Nephron (organoid): ENCODE data around the gene SMAD5.

ENCODE experiments used
- H3K27ac Mint-ChIP-seq, 3 experiments: 2 replicates each; pipeline ENCODE4 v1.8.0; 2020; ENCODE audit warnings: mixed read lengths in 3 of 3, mild to moderate bottlenecking in 2 of 3, moderate library complexity in 1 of 3
- H3K27me3 Mint-ChIP-seq: 2 replicates; pipeline ENCODE4 v1.8.0; 2021; ENCODE audit warnings: low read depth, mild to moderate bottlenecking, moderate library complexity, mixed read lengths
- H3K36me3 Mint-ChIP-seq: 2 replicates; pipeline ENCODE4 v1.8.0; 2020; ENCODE audit warnings: low read depth, mixed read lengths
- H3K4me1 Mint-ChIP-seq: 2 replicates; pipeline ENCODE4 v1.8.0; 2020; ENCODE audit warnings: mixed read lengths
- H3K4me3 Mint-ChIP-seq, 3 experiments: 2 replicates each; pipeline ENCODE4 v1.8.0; 2020; ENCODE audit warnings: mild to moderate bottlenecking in 3 of 3, mixed read lengths in 3 of 3, moderate library complexity in 2 of 3
- H3K9me3 Mint-ChIP-seq: 2 replicates; pipeline ENCODE4 v1.8.0; 2020; ENCODE audit warnings: mixed read lengths
- TF ChIP-seq, protein P1 (sequence below), 3 experiments: fragments of 200-600 bp; sonication (generic); IDR thresholded peaks; one replicate each; pipeline ENCODE4 v1.5.0; 2021; ENCODE audit warnings: antibody characterized with exemption in 3 of 3; ENCODE audit not compliant: unreplicated experiment in 3 of 3

The SMAD5 gene

DNA sequence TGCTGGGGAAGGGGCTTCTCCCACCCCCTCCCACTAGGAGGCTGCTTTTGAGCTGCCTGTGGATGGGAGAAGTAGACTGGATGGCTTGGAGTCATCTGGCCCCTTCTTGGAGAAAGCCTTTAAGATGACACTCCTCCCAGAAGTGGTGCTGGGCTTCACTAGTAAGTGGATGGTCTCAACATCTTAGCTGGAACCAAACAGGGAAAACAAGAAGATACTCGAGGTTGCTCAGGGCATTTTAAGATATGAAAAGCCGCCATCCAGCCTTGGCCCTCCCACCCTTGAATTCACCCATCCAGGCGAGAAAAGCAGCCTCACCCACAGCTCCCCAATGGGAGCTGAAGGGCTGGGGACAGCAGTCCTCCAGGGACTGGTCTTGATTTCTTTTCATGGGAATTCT lies 68.1 kb downstream of the SMAD5 start:
- TF ChIP-seq, protein P1, sequence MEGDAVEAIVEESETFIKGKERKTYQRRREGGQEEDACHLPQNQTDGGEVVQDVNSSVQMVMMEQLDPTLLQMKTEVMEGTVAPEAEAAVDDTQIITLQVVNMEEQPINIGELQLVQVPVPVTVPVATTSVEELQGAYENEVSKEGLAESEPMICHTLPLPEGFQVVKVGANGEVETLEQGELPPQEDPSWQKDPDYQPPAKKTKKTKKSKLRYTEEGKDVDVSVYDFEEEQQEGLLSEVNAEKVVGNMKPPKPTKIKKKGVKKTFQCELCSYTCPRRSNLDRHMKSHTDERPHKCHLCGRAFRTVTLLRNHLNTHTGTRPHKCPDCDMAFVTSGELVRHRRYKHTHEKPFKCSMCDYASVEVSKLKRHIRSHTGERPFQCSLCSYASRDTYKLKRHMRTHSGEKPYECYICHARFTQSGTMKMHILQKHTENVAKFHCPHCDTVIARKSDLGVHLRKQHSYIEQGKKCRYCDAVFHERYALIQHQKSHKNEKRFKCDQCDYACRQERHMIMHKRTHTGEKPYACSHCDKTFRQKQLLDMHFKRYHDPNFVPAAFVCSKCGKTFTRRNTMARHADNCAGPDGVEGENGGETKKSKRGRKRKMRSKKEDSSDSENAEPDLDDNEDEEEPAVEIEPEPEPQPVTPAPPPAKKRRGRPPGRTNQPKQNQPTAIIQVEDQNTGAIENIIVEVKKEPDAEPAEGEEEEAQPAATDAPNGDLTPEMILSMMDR (IDR thresholded peaks at IDR 0.05; ENCODE audit: unreplicated experiment in 3 of 3), result no peak
- Mint-ChIP-seq H3K4me1 (peaks cover 12% of the 10 kb centered on the region), H3K36me3 (no peaks in the 10 kb centered on the region)

DNA sequence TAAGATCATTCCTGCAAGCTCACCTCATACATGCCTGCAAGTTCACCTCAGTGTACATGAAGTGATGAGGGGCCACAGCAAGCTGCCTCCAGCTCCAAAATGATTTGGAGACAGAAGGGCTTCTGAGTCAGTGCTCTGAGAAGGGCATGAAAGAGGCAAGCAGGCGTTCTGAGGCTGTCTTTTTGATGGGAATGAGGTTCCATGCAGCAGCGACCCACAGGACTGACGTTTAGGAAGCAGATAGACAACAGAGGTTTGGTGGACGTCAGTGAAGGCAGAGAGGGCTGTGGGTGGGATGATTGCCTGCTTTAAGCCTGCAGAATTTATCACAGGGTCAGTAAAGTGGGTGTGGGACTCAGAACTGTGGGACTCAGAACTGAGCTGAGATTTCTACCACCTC lies 69.2 kb downstream of the SMAD5 start:
- Mint-ChIP-seq H3K9me3 (no peaks in the 10 kb centered on the region), H3K36me3 (no peaks in the 10 kb centered on the region), H3K27ac (peak overlapping the region in 2 of 3 experiments; percentile 30 to 48), H3K4me3 (no peak overlapping the region), H3K27me3 (peaks cover 19% of the 10 kb centered on the region), H3K4me1 (peaks cover 5% of the 10 kb centered on the region)
- TF ChIP-seq, protein P1 (IDR thresholded peaks at IDR 0.05; ENCODE audit: unreplicated experiment in 3 of 3), result no peak

More for the DNA sequence above, 68.1 kb downstream of the SMAD5 start:
- no peak overlapping the region for H3K27ac Mint-ChIP-seq
- H3K9me3 Mint-ChIP-seq, result no peaks in the 10 kb centered on the region
- no peak overlapping the region for H3K4me3 Mint-ChIP-seq
- H3K27me3 Mint-ChIP-seq, result peaks cover 24% of the 10 kb centered on the region

DNA sequence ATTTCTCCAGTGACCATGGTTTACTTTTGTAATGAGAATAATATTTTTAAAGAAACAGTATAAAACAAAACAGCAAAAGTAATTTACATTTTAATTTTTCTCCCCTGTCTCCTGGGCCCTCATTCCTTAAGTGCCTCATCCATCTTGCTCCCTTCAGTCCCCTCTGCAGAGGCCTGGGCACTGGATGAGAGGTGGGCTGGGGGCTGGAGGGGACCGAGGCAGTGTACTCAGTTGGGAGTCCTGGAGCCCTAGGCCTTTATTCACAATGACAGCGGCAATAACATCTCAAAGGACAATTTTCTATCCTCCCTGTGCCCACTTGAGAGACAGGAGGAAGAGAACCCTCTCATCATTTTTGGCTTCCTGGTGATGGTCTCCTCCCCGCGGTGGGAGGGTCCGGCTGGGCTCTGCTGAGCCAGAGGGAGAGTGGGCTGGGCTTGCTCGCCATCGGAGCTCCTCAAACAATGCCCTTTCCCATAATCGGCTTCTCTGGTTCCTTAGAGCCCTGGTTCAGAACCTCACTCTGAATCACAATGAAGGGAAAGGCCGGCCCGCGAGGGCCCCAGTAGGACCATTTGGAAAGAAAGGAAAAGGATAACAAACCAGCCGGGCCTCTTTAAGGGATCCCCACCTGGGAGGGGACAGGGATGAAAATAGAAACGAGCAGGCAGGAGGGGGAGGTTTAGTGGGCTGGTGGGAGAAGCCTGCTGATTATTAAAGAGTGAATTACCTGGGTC lies 70.0 kb downstream of the SMAD5 start:
- Mint-ChIP-seq H3K27me3 (peaks cover 19% of the 10 kb centered on the region), H3K9me3 (no peaks in the 10 kb centered on the region), H3K36me3 (no peaks in the 10 kb centered on the region), H3K4me1 (peaks cover 5% of the 10 kb centered on the region), H3K27ac (peak overlapping the region; percentile 44 to 69 (median 55)), H3K4me3 (peak overlapping the region; percentile 75 to 78 (median 76))
- TF ChIP-seq, protein P1 (IDR thresholded peaks at IDR 0.05; ENCODE audit: unreplicated experiment in 3 of 3), result no peak

GRCh38 chr5:136203303-136203922 lies 70.8 kb downstream of the SMAD5 start:
- TF ChIP-seq, protein P1 (IDR thresholded peaks at IDR 0.05; ENCODE audit: unreplicated experiment in 3 of 3), result no peak

DNA sequence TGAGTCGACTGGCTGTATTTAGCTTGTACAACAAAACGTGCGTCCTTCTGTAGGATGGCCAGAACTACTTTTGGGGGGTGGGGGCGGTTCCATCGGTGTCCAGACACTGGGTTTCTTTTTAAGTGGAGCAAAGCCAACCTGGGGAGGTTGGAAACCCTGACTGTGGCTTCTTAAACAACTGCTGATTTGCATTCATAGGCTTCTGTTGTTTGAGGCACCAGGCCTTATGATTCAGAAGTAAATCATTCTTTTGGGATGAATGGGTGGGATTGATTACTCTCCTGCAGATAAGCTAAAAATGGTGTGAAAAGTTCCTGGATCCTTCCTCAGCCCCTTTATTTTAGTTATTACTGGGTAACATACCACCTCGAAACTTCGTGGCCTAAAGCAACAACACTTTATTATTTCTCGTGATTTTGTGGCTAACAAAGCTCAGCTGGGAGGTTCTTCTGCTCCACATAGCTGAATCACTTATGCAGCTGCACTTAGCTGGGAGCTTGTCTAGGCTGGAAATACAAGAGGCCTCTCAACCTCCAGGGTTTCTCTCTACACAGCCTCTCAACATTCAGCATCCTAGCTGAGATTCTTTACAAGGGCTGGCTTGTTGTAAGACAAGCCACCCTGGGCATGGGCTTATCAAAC lies 72.5 kb downstream of the SMAD5 start:
- no peak overlapping the region for H3K4me3 Mint-ChIP-seq
- H3K9me3 Mint-ChIP-seq, result no peaks in the 10 kb centered on the region
- H3K36me3 Mint-ChIP-seq, result no peaks in the 10 kb centered on the region
- peaks cover 12% of the 10 kb centered on the region for H3K27me3 Mint-ChIP-seq
- H3K27ac Mint-ChIP-seq, result no peak overlapping the region
- TF ChIP-seq, protein P1 (IDR thresholded peaks at IDR 0.05; ENCODE audit: unreplicated experiment in 3 of 3), result no peak
- peaks cover 5% of the 10 kb centered on the region for H3K4me1 Mint-ChIP-seq

More at GRCh38 chr5:136203303-136203922, 70.8 kb downstream of the SMAD5 start:
- H3K4me3 Mint-ChIP-seq, result peak overlapping the region in 2 of 3 experiments; percentile 75 to 78
- H3K36me3 Mint-ChIP-seq, result no peaks in the 10 kb centered on the region
- H3K27me3 Mint-ChIP-seq, result peaks cover 19% of the 10 kb centered on the region
- H3K4me1 Mint-ChIP-seq, result peaks cover 5% of the 10 kb centered on the region
- no peaks in the 10 kb centered on the region for H3K9me3 Mint-ChIP-seq
- H3K27ac Mint-ChIP-seq, result peak overlapping the region in 1 of 3 experiments; percentile 69
